NCI-H2196 (cell line): Measurements from ENCODE around the gene PRPF19.

Experiments
- DNase-seq: peaks from one replicate; lab custom pipeline; 2025; ENCODE audit not compliant: unreplicated experiment; lab: John Stamatoyannopoulos, UW

PRPF19 gene

GRCh38 chr11:60845338-60845737 lies 61.0 kb downstream of the PRPF19 start:
- no peak for DNase-seq

- no peak for DNase-seq
Measured at GRCh38 chr11:60844870-60845221, 61.5 kb downstream of the PRPF19 start.

GRCh38 chr11:60844045-60844869 lies 62.1 kb downstream of the PRPF19 start:
- no peak for DNase-seq

GRCh38 chr11:60842668-60843600 lies 63.5 kb downstream of the PRPF19 start:
- no peak for DNase-seq

GRCh38 chr11:60841797-60842667 lies 64.4 kb downstream of the PRPF19 start, which contains the start of gene CCDC86:
Gene CCDC86 (plus strand): TSS chr11:60842113. CDS start chr11:60842125, 12 bp downstream.
- DNase-seq = peak; percentile 93
